ENCODE measurements around the gene ELP4.

DNA sequence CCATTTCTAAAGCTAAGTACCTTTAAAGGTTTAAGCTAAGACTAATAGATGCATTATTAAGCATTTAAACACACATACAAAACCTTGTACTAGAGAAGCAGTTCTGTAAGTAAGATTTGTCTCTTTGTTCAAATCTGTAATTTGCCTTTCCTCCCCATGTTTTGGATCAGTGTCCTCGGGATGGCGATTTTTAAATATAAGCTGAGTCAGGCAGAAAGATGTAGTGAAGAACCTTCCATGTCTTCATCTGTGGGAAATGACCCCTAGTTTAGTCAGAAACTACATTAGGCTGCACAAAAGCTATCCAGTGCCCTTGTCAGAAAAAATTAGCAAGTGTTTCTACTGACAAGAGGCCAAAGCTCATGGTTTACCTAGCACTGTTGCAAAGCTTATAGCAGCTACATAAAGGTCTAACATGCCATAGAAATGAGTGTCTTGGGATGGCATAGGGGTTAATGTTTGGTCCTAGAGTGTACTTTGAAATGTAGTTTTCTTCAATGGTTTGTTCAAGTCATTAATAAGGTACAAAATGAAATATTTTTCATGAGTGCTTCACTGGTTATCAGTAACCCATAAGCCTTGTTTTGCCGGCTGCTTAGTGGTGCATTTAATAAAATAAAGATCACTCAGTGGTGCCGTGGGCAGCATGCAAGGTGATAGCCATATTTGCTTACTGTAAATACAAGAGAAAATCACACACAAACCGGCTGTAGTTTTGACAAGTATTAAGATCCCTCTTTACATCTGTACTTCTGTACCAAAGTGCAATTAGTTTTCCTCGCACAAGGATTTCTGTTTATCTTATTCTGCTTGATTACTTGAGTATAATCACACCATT is 139.8 kb downstream of the ELP4 start:
- TF ChIP-seq, protein P1, sequence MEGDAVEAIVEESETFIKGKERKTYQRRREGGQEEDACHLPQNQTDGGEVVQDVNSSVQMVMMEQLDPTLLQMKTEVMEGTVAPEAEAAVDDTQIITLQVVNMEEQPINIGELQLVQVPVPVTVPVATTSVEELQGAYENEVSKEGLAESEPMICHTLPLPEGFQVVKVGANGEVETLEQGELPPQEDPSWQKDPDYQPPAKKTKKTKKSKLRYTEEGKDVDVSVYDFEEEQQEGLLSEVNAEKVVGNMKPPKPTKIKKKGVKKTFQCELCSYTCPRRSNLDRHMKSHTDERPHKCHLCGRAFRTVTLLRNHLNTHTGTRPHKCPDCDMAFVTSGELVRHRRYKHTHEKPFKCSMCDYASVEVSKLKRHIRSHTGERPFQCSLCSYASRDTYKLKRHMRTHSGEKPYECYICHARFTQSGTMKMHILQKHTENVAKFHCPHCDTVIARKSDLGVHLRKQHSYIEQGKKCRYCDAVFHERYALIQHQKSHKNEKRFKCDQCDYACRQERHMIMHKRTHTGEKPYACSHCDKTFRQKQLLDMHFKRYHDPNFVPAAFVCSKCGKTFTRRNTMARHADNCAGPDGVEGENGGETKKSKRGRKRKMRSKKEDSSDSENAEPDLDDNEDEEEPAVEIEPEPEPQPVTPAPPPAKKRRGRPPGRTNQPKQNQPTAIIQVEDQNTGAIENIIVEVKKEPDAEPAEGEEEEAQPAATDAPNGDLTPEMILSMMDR (conservative IDR thresholded peaks at IDR 0.05; ENCODE audit: low read length), result no peak
- no peak for TF ChIP-seq EZH2phosphoT487 (IDR thresholded peaks at IDR 0.05; ENCODE audit: borderline replicate concordance)
